ENCODE measurements around the gene RUBCNL. TPM values are rescaled to one million over a fixed set of nuclear protein-coding genes. Genes with fewer than 3 reads are reported as not detected.

Gene RUBCNL
- polyA plus RNA-seq, 1 experiment, result 0.36 TPM

GRCh38 chr13:46334035-46334822 is 52.8 kb downstream of the RUBCNL start:
- TF ChIP-seq, protein P1, sequence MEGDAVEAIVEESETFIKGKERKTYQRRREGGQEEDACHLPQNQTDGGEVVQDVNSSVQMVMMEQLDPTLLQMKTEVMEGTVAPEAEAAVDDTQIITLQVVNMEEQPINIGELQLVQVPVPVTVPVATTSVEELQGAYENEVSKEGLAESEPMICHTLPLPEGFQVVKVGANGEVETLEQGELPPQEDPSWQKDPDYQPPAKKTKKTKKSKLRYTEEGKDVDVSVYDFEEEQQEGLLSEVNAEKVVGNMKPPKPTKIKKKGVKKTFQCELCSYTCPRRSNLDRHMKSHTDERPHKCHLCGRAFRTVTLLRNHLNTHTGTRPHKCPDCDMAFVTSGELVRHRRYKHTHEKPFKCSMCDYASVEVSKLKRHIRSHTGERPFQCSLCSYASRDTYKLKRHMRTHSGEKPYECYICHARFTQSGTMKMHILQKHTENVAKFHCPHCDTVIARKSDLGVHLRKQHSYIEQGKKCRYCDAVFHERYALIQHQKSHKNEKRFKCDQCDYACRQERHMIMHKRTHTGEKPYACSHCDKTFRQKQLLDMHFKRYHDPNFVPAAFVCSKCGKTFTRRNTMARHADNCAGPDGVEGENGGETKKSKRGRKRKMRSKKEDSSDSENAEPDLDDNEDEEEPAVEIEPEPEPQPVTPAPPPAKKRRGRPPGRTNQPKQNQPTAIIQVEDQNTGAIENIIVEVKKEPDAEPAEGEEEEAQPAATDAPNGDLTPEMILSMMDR (IDR thresholded peaks at IDR 0.05; ENCODE audit: insufficient read depth, low read depth, low read length), result no peak
- Histone ChIP-seq H3K36me3 (ENCODE audit: control insufficient read depth, insufficient read depth, low read length) (no peaks in the 10 kb centered on the region), H3K4me3 (ENCODE audit: low read depth, low read length) (no peak overlapping the region), H3K27me3 (ENCODE audit: control insufficient read depth, insufficient read depth, low read length) (no peaks in the 10 kb centered on the region; the same call in none of the 2 replicates)
- POLR2A ChIA-PET, result no interaction called here
- CTCF ChIA-PET, result interaction anchor here (0.5 to 1.4 kb wide), 2 partner anchors 11 to 339 kb away, joined by 3 to 4 read pairs; no protein-coding TSS in a partner anchor
- no peak for DNase-seq (ENCODE audit: low read depth)

GRCh38 chr13:46332772-46333171 is 54.3 kb downstream of the RUBCNL start:
- H3K36me3 ChIP-seq (ENCODE audit: control insufficient read depth, insufficient read depth, low read length), result no peaks in the 10 kb centered on the region
- no peak for DNase-seq (ENCODE audit: low read depth)
- H3K4me3 ChIP-seq (ENCODE audit: low read depth, low read length), result no peak overlapping the region
- no peaks in the 10 kb centered on the region; the same call in 1 of the 2 replicates for H3K27me3 ChIP-seq (ENCODE audit: control insufficient read depth, insufficient read depth, low read length)
- ChIA-PET POLR2A (no interaction called here), CTCF (interaction anchor here (3.0 kb wide), 1 partner anchor 11 kb away, joined by 10 read pairs; no protein-coding TSS in a partner anchor)
- TF ChIP-seq, protein P1 (IDR thresholded peaks at IDR 0.05; ENCODE audit: insufficient read depth, low read depth, low read length), result no peak

DNA sequence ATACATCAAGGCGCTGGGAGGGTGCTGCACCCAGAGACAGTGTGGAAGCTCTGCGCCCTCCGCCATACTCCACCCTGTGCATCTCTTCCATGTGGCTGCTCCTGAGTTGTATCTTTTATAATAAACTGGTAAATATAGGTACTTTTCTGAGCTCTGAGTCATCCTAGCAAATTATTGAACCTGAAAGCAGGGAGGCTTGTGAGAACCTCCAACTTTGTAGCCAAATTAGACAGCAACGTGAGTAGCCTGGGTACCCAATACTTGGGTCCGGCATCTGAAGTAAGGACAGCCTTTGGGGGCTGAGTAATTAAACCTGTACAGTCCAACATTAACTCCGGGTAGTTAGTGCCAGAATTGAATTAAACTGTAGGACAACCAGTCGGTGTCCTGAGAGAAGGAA is 57.4 kb downstream of the RUBCNL start:
- DNase-seq (ENCODE audit: low read depth), result no peak
- CTCF ChIA-PET, result no interaction called here
- TF ChIP-seq, protein P1 (IDR thresholded peaks at IDR 0.05; ENCODE audit: insufficient read depth, low read depth, low read length), result no peak
- Histone ChIP-seq H3K36me3 (ENCODE audit: control insufficient read depth, insufficient read depth, low read length) (no peaks in the 10 kb centered on the region), H3K4me3 (ENCODE audit: low read depth, low read length) (no peak overlapping the region), H3K27me3 (ENCODE audit: control insufficient read depth, insufficient read depth, low read length) (no peaks in the 10 kb centered on the region)
- POLR2A ChIA-PET, result no interaction called here

DNA sequence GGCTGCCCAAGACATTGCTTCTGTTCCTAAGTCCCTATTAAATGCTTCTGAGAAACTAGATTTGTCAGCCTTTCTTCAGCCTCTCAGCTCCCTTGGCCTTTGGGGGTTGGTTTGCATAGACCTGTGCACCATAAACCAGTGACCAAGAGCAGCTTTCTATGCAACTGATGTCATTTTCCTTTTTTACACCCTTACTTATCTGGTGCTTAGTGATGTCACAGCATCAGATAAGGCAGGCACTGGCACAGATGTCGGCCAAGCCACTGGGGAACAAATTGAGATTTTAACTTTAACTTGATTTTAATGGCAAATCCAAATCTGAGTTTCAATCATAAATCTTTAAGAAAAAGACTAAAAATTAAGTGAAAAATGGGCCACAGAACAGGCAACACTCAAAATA is 59.8 kb downstream of the RUBCNL start:
- no peak overlapping the region for H3K4me3 ChIP-seq (ENCODE audit: low read depth, low read length)
- TF ChIP-seq, protein P1 (IDR thresholded peaks at IDR 0.05; ENCODE audit: insufficient read depth, low read depth, low read length), result no peak
- CTCF ChIA-PET, result no interaction called here
- no peaks in the 10 kb centered on the region for H3K36me3 ChIP-seq (ENCODE audit: control insufficient read depth, insufficient read depth, low read length)
- DNase-seq (ENCODE audit: low read depth), result no peak
- no peaks in the 10 kb centered on the region for H3K27me3 ChIP-seq (ENCODE audit: control insufficient read depth, insufficient read depth, low read length)
- POLR2A ChIA-PET, result no interaction called here

DNA sequence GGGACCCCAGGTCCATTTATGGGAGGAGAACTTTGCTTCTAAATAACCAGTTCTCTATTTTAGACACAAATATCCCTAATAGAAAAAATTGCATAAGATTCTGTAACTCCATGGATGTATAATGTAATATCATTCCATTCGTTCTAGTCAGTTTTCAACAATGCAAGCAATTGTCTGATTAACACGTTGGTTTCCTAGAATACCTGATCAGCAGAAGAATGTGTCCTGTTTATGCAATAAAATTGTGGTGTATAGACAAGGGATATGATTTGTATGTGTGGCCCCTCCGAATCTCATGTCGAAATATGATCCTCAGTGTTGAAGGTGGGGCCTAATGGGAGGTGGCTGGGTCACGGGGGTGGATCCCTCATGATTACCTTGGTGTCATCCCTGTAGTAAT is 62.1 kb downstream of the RUBCNL start:
- no peak overlapping the region for H3K4me3 ChIP-seq (ENCODE audit: low read depth, low read length)
- DNase-seq (ENCODE audit: low read depth), result no peak
- POLR2A ChIA-PET, result no interaction called here
- TF ChIP-seq, protein P1 (IDR thresholded peaks at IDR 0.05; ENCODE audit: insufficient read depth, low read depth, low read length), result no peak
- CTCF ChIA-PET, result no interaction called here
- H3K27me3 ChIP-seq (ENCODE audit: control insufficient read depth, insufficient read depth, low read length), result no peaks in the 10 kb centered on the region
- H3K36me3 ChIP-seq (ENCODE audit: control insufficient read depth, insufficient read depth, low read length), result no peaks in the 10 kb centered on the region

All from BJ (cell line).